ENCODE measurements around the gene TMEM255B. TPM values are rescaled to one million over a fixed set of nuclear protein-coding genes. Genes with fewer than 3 reads are reported as not detected.

Gene TMEM255B
- polyA plus RNA-seq (5.3 to 9.4 TPM (median 7.6 TPM) in 3 replicates), polyA minus RNA-seq (2.8 to 4.3 TPM (median 4.0 TPM) in 3 replicates)
- 1.6 TPM for polyA plus RNA-seq (2011; ENCODE audit: low read depth)
- polyA plus RNA-seq (2011; cell fraction: cytosol; rRNA removed) = 6.0 and 10.5 TPM in 2 replicates
- 5.8 and 6.7 TPM in 2 replicates for polyA plus RNA-seq (2011; cell fraction: nucleus; rRNA removed)
- polyA plus RNA-seq (2012; ENCODE audit: low replicate concordance) = 1.9 and 5.2 TPM in 2 replicates
- 3.3 TPM for polyA minus RNA-seq (2011; cell fraction: cytosol; rRNA and poly(A)+ RNA removed)
- polyA minus RNA-seq (2011; cell fraction: nucleus; rRNA and poly(A)+ RNA removed) = 2.8 and 4.2 TPM in 2 replicates

- H3K79me2 ChIP-seq (ENCODE audit: control insufficient read depth, insufficient read depth, low read length) = no peaks in the 10 kb centered on the region
- peak within 1 kb of the TSS; percentile 100 for H3K4me2 ChIP-seq (ENCODE audit: control insufficient read depth, extremely low read depth, insufficient read depth, low read depth, low read length)
- TF ChIP-seq EZH2 (IDR thresholded peaks at IDR 0.05; ENCODE audit: low read length) = no peak
- TF ChIP-seq CTCF (optimal IDR thresholded peaks at IDR 0.05 in 1 of 3, IDR thresholded peaks at IDR 0.05 in 1 of 3, conservative IDR thresholded peaks at IDR 0.05 in 1 of 3; ENCODE audit: extremely low read depth in 1 of 3, insufficient read depth in 2 of 3, low read length in 3 of 3) = peak in 1 of 3 experiments; percentile 39
- no peaks in the 10 kb centered on the region for H3K36me3 ChIP-seq (ENCODE audit: control insufficient read depth in 2 of 2, extremely low read depth in 1 of 2, insufficient read depth in 2 of 2, low read length in 2 of 2)
- dilution Hi-C loops (cut with MboI; ENCODE audit: extremely low pct_ligation_motif_present, low sequenced_read_pairs) = no loop called here
- peak within 1 kb of the TSS; percentile 66 for H3K9ac ChIP-seq (ENCODE audit: control insufficient read depth, extremely low read depth, insufficient read depth, low read length)
- H4K20me1 ChIP-seq (ENCODE audit: control insufficient read depth, extremely low read depth, insufficient read depth, low read length) = no peaks in the 10 kb centered on the region
- H3K9me3 ChIP-seq (ENCODE audit: control insufficient read depth, low read depth, low read length) = no peaks in the 10 kb centered on the region
- peaks cover 53% of the 10 kb centered on the region for H3K27me3 ChIP-seq (ENCODE audit: control insufficient read depth, extremely low read depth, insufficient read depth, low read length)
- DNase-seq (ENCODE audit: low read depth, low spot score) (no peak), FAIRE-seq (no peak)
- peaks cover 12% of the 10 kb centered on the region for H3K4me1 ChIP-seq (ENCODE audit: control insufficient read depth, extremely low read depth, insufficient read depth, low read length)
- H3K4me3 ChIP-seq (ENCODE audit: control insufficient read depth in 2 of 3, extremely low read depth in 1 of 3, insufficient read depth in 2 of 3, low read depth in 1 of 3, low read length in 3 of 3) = peak within 1 kb of the TSS; percentile 60 to 83 (median 76)
- H3K27ac ChIP-seq (ENCODE audit: control insufficient read depth, insufficient read depth, low read length) = no peak within 1 kb of the TSS
- peak within 1 kb of the TSS; percentile 94 for H2AFZ ChIP-seq (ENCODE audit: control insufficient read depth, low read length)
- H3K9me1 ChIP-seq (ENCODE audit: control insufficient read depth, extremely low read depth, insufficient read depth, low read length) = no peaks in the 10 kb centered on the region
Measured at GRCh38 chr13:113758651-113759524, at the start of gene TMEM255B. Gene TMEM255B, plus strand, starts transcription at chr13:113759226. Its CDS starts 44 bp downstream, at chr13:113759270.

- dilution Hi-C loops (cut with MboI; ENCODE audit: extremely low pct_ligation_motif_present, low sequenced_read_pairs) = no loop called here
- no peak for DNase-seq (ENCODE audit: low read depth, low spot score)
- no peaks in the 10 kb centered on the region for H3K36me3 ChIP-seq (ENCODE audit: control insufficient read depth in 2 of 2, extremely low read depth in 1 of 2, insufficient read depth in 2 of 2, low read length in 2 of 2)
- H3K79me2 ChIP-seq (ENCODE audit: control insufficient read depth, insufficient read depth, low read length) = no peaks in the 10 kb centered on the region
- FAIRE-seq = no peak
- no peak overlapping the region for H3K27ac ChIP-seq (ENCODE audit: control insufficient read depth, insufficient read depth, low read length)
- H3K9me1 ChIP-seq (ENCODE audit: control insufficient read depth, extremely low read depth, insufficient read depth, low read length) = no peaks in the 10 kb centered on the region
- no peak overlapping the region for H3K4me2 ChIP-seq (ENCODE audit: control insufficient read depth, extremely low read depth, insufficient read depth, low read depth, low read length)
- H3K4me3 ChIP-seq (ENCODE audit: control insufficient read depth in 2 of 3, extremely low read depth in 1 of 3, insufficient read depth in 2 of 3, low read depth in 1 of 3, low read length in 3 of 3) = no peak overlapping the region
- no peak overlapping the region for H2AFZ ChIP-seq (ENCODE audit: control insufficient read depth, low read length)
- peaks cover 5% of the 10 kb centered on the region for H3K27me3 ChIP-seq (ENCODE audit: control insufficient read depth, extremely low read depth, insufficient read depth, low read length)
- no peaks in the 10 kb centered on the region for H4K20me1 ChIP-seq (ENCODE audit: control insufficient read depth, extremely low read depth, insufficient read depth, low read length)
- no peak overlapping the region for H3K9ac ChIP-seq (ENCODE audit: control insufficient read depth, extremely low read depth, insufficient read depth, low read length)
- TF ChIP-seq CTCF (optimal IDR thresholded peaks at IDR 0.05 in 1 of 3, IDR thresholded peaks at IDR 0.05 in 1 of 3, conservative IDR thresholded peaks at IDR 0.05 in 1 of 3; ENCODE audit: extremely low read depth in 1 of 3, insufficient read depth in 2 of 3, low read length in 3 of 3) (no peak), EZH2 (IDR thresholded peaks at IDR 0.05; ENCODE audit: low read length) (no peak)
- no peaks in the 10 kb centered on the region for H3K4me1 ChIP-seq (ENCODE audit: control insufficient read depth, extremely low read depth, insufficient read depth, low read length)
- peaks cover 8% of the 10 kb centered on the region for H3K9me3 ChIP-seq (ENCODE audit: control insufficient read depth, low read depth, low read length)
Measured at GRCh38 chr13:113722921-113723320, 36.1 kb upstream of the TMEM255B start.
